B cell (primary cell): ENCODE results near the gene CD247. TPM values are rescaled to one million over a fixed set of nuclear protein-coding genes. Genes with fewer than 3 reads are reported as not detected.

Source experiments
- ATAC-seq: fragments of 200-7000 bp; cut with Tn5 transposase; one replicate; pipeline ENCODE4 v1.10.0; 2021; ENCODE audit warnings: low read depth, mild to moderate bottlenecking, moderate number of reproducible peaks, moderate library complexity
- CTCF ChIA-PET: fragments of 350-600 bp; sonication (Branson Sonifier 250); formaldehyde crosslinking; loops from one replicate; lab custom pipeline; 2021; ENCODE audit warnings: antibody characterized with exemption, inconsistent platforms; lab: Charles Lee
- POLR2A ChIA-PET: fragments of 350-600 bp; sonication (Branson Sonifier 250); formaldehyde crosslinking; loops from one replicate; lab custom pipeline; 2021; ENCODE audit warnings: antibody characterized with exemption; lab: Charles Lee
- DNase-seq: peaks from one replicate; pipeline ENCODE4 v3.0.0; 2013
- H2AFZ ChIP-seq: 2 replicates; pipeline ENCODE4 v1.6.1; 2012; ENCODE audit warnings: mild to moderate bottlenecking, low read depth, low read length; ENCODE audit not compliant: insufficient read depth, poor library complexity, severe bottlenecking
- H3K27ac ChIP-seq, 2 donors: 1 replicate in 1 of 2; 2 replicates in 1 of 2; pipeline ENCODE4 v1.5.1; 2012 to 2013; ENCODE audit warnings: low read length in 2 of 2, mild to moderate bottlenecking in 2 of 2, moderate library complexity in 1 of 2
- H3K27me3 ChIP-seq, 4 experiments: fragments of 200-600 bp in 1 of 4; sonication (generic) in 1 of 4; replicated peaks in 1 of 4; 1 replicate in 2 of 4; 2 replicates in 2 of 4; pipeline versions ENCODE4 v1.6.1 to v1.7.0; 2013 to 2016; ENCODE audit warnings: low read length in 3 of 4, mild to moderate bottlenecking in 2 of 4, mixed read lengths in 1 of 4, moderate library complexity in 1 of 4; ENCODE audit not compliant: insufficient read depth in 4 of 4, control insufficient read depth in 3 of 4; ENCODE audit errors: control extremely low read depth in 1 of 4
- H3K36me3 ChIP-seq, 2 experiments: replicated peaks in 1 of 2; 1 replicate in 1 of 2; 2 replicates in 1 of 2; pipeline versions ENCODE4 v1.6.1 to v1.7.1; 2013; ENCODE audit warnings: low read length in 1 of 2; ENCODE audit not compliant: insufficient read depth in 2 of 2, control insufficient read depth in 1 of 2; ENCODE audit errors: control extremely low read depth in 1 of 2, extremely low read depth in 1 of 2
- H3K4me1 ChIP-seq, 2 donors: fragments of 200-600 bp in 1 of 2; sonication (generic) in 1 of 2; 1 replicate in 1 of 2; 2 replicates in 1 of 2; pipeline versions ENCODE4 v1.5.1 to v1.6.1; 2013 to 2017; ENCODE audit warnings: low read length in 2 of 2; ENCODE audit not compliant: control insufficient read depth in 2 of 2, insufficient read depth in 2 of 2
- H3K4me2 ChIP-seq: replicated peaks from 2 replicates; pipeline ENCODE3; 2012; ENCODE audit warnings: mild to moderate bottlenecking, low read depth, low read length; ENCODE audit not compliant: poor library complexity, severe bottlenecking
- H3K4me3 ChIP-seq, 5 experiments: fragments of 200-600 bp in 1 of 5; sonication (generic) in 1 of 5; 1 replicate in 3 of 5; 2 replicates in 2 of 5; pipeline versions ENCODE4 v1.5.1 to v1.7.0; 2011 to 2016; ENCODE audit warnings: low read length in 4 of 5, mild to moderate bottlenecking in 4 of 5, low read depth in 2 of 5, control low read depth in 1 of 5, moderate library complexity in 1 of 5; ENCODE audit not compliant: insufficient read depth in 1 of 5; ENCODE audit errors: control extremely low read depth in 1 of 5, extremely low read depth in 1 of 5
- H3K79me2 ChIP-seq: fragments of 200-600 bp; sonication (generic); one replicate; pipeline ENCODE4 v1.6.0; 2016; ENCODE audit warnings: low read length; ENCODE audit not compliant: control insufficient read depth, insufficient read depth
- H3K9ac ChIP-seq: fragments of 200-600 bp; sonication (generic); 2 replicates; pipeline ENCODE4 v1.6.1; 2017; ENCODE audit warnings: mild to moderate bottlenecking, low read length, moderate library complexity
- H3K9me3 ChIP-seq, 3 donors: one replicate each; pipeline versions ENCODE4 v1.6.1 to v1.7.1; 2013; ENCODE audit warnings: low read length in 2 of 3; ENCODE audit not compliant: control insufficient read depth in 2 of 3, insufficient read depth in 1 of 3; ENCODE audit errors: control extremely low read depth in 1 of 3
- H4K20me1 ChIP-seq: 2 replicates; pipeline ENCODE4 v1.6.0; 2012; ENCODE audit warnings: mild to moderate bottlenecking, low read length; ENCODE audit not compliant: insufficient read depth, control insufficient read depth, poor library complexity, severe bottlenecking
- H3K27ac Mint-ChIP-seq: one replicate; pipeline ENCODE4 v1.8.0; 2021; ENCODE audit warnings: mixed read lengths
- H3K27me3 Mint-ChIP-seq: one replicate; pipeline ENCODE4 v1.8.0; 2021; ENCODE audit warnings: mixed read lengths
- H3K4me1 Mint-ChIP-seq: one replicate; pipeline ENCODE4 v1.8.0; 2021; ENCODE audit warnings: mixed read lengths
- H3K4me3 Mint-ChIP-seq: one replicate; pipeline ENCODE4 v1.8.0; 2021; ENCODE audit warnings: mixed read lengths
- H3K9me3 Mint-ChIP-seq: one replicate; pipeline ENCODE4 v1.8.0; 2022; ENCODE audit warnings: mixed read lengths; ENCODE audit not compliant: insufficient read depth
- CTCF ChIP-seq: fragments of 200-600 bp; IDR thresholded peaks from one replicate; pipeline ENCODE4 v1.8.0; 2022; ENCODE audit warnings: antibody characterized with exemption, mild to moderate bottlenecking
- EZH2 ChIP-seq: IDR thresholded peaks from 2 replicates; pipeline ENCODE4 v1.6.1; 2012; ENCODE audit warnings: borderline replicate concordance, low read depth, mild to moderate bottlenecking, moderate library complexity, low read length; ENCODE audit not compliant: insufficient read depth, poor library complexity, severe bottlenecking
- WGBS: methylation state at CpG from one replicate; pipeline ENCODE4 v1.1.5; 2013; ENCODE audit warnings: missing lambda C conversion rate; ENCODE audit not compliant: insufficient coverage; 5-methylcytosine and 5-hydroxymethylcytosine counted together
- intact Hi-C: fragments of 100-400 bp; cut with micrococcal nuclease; formaldehyde crosslinking; loops from one replicate; pipeline ENCODE4 v1.10.0; 2022
- polyA plus RNA-seq: library from polyadenylated mRNA; depleted of rRNA; stranded (reverse); fragments of >200 nt; gene quantifications from 2 replicates; pipeline ENCODE4 v1.2.3, GENCODE V29; 2012
- total RNA-seq, 2 donors: library from RNA; stranded (reverse); fragments of 120-200 nt in 1 of 2; gene quantifications; 1 replicate in 1 of 2; 2 replicates in 1 of 2; pipeline versions ENCODE4 v1.2.3 to v1.2.4, GENCODE V29; 2013 to 2022

CD247 gene
- total and polyA plus RNA-seq, 2 donors (not counting 1 experiment from before 2014, with no cell fraction given), result 2.5 to 10.8 TPM

GRCh38 chr1:167488786-167489185 lies 29.5 kb downstream of the CD247 start:
- intact Hi-C loops, result no loop called here
- no peaks in the 10 kb centered on the region for H3K4me1 ChIP-seq
- ChIA-PET POLR2A (no interaction called here), CTCF (interaction anchor here (1.4 kb wide), 1 partner anchor 44 kb away, joined by 6 read pairs; no protein-coding TSS in a partner anchor)
- Mint-ChIP-seq H3K27me3 (peaks cover 38% of the 10 kb centered on the region), H3K9me3 (no peaks in the 10 kb centered on the region), H3K4me3 (no peak overlapping the region), H3K4me1 (no peaks in the 10 kb centered on the region), H3K27ac (no peak overlapping the region)
- 68% methylated on average over 10 of the region's 14 CpGs for WGBS
- no peaks in the 10 kb centered on the region for H3K79me2 ChIP-seq
- no peak for DNase-seq
- H3K9me3 ChIP-seq, result peaks cover 0 to 4% (median 0%) of the 10 kb centered on the region in 3 donors
- H3K9ac ChIP-seq, result no peak overlapping the region
- TF ChIP-seq EZH2 (no peak), CTCF (no peak)
- H3K27ac ChIP-seq, result no peak overlapping the region
- no peaks in the 10 kb centered on the region for H3K36me3 ChIP-seq
- H3K27me3 ChIP-seq, result peaks cover 0 to 26% (median 9%) of the 10 kb centered on the region in 4 experiments
- no peak overlapping the region for H3K4me2 ChIP-seq
- H4K20me1 ChIP-seq, result no peaks in the 10 kb centered on the region
- no peak for ATAC-seq
- H2AFZ ChIP-seq, result no peak overlapping the region
- H3K4me3 ChIP-seq, result no peak overlapping the region

GRCh38 chr1:167487614-167488013 lies 30.7 kb downstream of the CD247 start:
- no peak for ATAC-seq
- POLR2A ChIA-PET, result no interaction called here
- CTCF ChIA-PET, result interaction anchor here (1.4 kb wide), 1 partner anchor 45 kb away, joined by 6 read pairs; no protein-coding TSS in a partner anchor
- no peak for TF ChIP-seq EZH2
- no peak for TF ChIP-seq CTCF
- Mint-ChIP-seq H3K27me3 (peaks cover 36% of the 10 kb centered on the region), H3K4me3 (no peak overlapping the region), H3K4me1 (no peaks in the 10 kb centered on the region), H3K9me3 (no peaks in the 10 kb centered on the region), H3K27ac (no peak overlapping the region)
- H3K4me3 ChIP-seq, result no peak overlapping the region
- no peak overlapping the region for H3K27ac ChIP-seq
- WGBS, result 90% methylated on average over 2 of the region's 3 CpGs
- intact Hi-C loops, result no loop called here
- DNase-seq, result no peak
- H2AFZ ChIP-seq, result no peak overlapping the region
- H3K9ac ChIP-seq, result no peak overlapping the region
- H3K79me2 ChIP-seq, result no peaks in the 10 kb centered on the region
- H3K27me3 ChIP-seq, result peaks cover 0 to 19% (median 5%) of the 10 kb centered on the region in 4 experiments
- peaks cover 0 to 4% (median 0%) of the 10 kb centered on the region in 3 donors for H3K9me3 ChIP-seq
- H3K36me3 ChIP-seq, result no peaks in the 10 kb centered on the region
- no peaks in the 10 kb centered on the region for H4K20me1 ChIP-seq
- no peak overlapping the region for H3K4me2 ChIP-seq
- no peaks in the 10 kb centered on the region for H3K4me1 ChIP-seq
